SKM-1 treated with dmso at 0.1 percent for 144 hours (cell line): ENCODE data around the gene CHRNB4.

Experiments
- DNase-seq: peaks from one replicate; lab custom pipeline; 2025; ENCODE audit not compliant: unreplicated experiment; lab: John Stamatoyannopoulos, UW

Gene CHRNB4

GRCh38 chr15:78671626-78672211, 30.7 kb upstream of the CHRNB4 start:
- DNase-seq: no peak

GRCh38 chr15:78668987-78669386, 28.0 kb upstream of the CHRNB4 start:
- no peak for DNase-seq

GRCh38 chr15:78667578-78668236, 26.7 kb upstream of the CHRNB4 start:
- no peak for DNase-seq

- no peak for DNase-seq
These were observed 25.0 kb upstream of the CHRNB4 start for GRCh38 chr15:78666010-78666409.

GRCh38 chr15:78663703-78664102, 22.7 kb upstream of the CHRNB4 start:
- no peak for DNase-seq

GRCh38 chr15:78662028-78662427, 21.0 kb upstream of the CHRNB4 start:
- DNase-seq: no peak

GRCh38 chr15:78661001-78661400, 20.0 kb upstream of the CHRNB4 start:
- no peak for DNase-seq

- no peak for DNase-seq
These were observed 19.6 kb upstream of the CHRNB4 start for GRCh38 chr15:78660584-78660983.

- DNase-seq: no peak
These were observed 17.8 kb upstream of the CHRNB4 start for GRCh38 chr15:78658823-78659222.

GRCh38 chr15:78654272-78654671, 13.3 kb upstream of the CHRNB4 start:
- DNase-seq: no peak

- DNase-seq: no peak
These were observed 11.1 kb upstream of the CHRNB4 start for GRCh38 chr15:78651930-78652615.

GRCh38 chr15:78651007-78651406, 10.0 kb upstream of the CHRNB4 start:
- DNase-seq: no peak

- no peak for DNase-seq
These were observed 9.0 kb upstream of the CHRNB4 start for GRCh38 chr15:78650022-78650421.

GRCh38 chr15:78645009-78645408, 4.0 kb upstream of the CHRNB4 start:
- DNase-seq: no peak

GRCh38 chr15:78642331-78642730, 1.3 kb upstream of the CHRNB4 start:
- DNase-seq: no peak

- DNase-seq: no peak
These were observed 802 bp upstream of the CHRNB4 start for GRCh38 chr15:78641749-78642275.

- DNase-seq: no peak
These were observed 396 bp downstream of the CHRNB4 start for GRCh38 chr15:78640527-78641101.

GRCh38 chr15:78638658-78639314, 2.2 kb downstream of the CHRNB4 start:
- DNase-seq: peak; percentile 47

- no peak for DNase-seq
These were observed 3.1 kb downstream of the CHRNB4 start for GRCh38 chr15:78637776-78638435.

GRCh38 chr15:78636378-78636859, 4.6 kb downstream of the CHRNB4 start:
- DNase-seq: no peak

GRCh38 chr15:78635346-78635745, 5.7 kb downstream of the CHRNB4 start:
- DNase-seq: no peak
